WTC11 (cell line): Measurements from ENCODE around the gene BRSK1. TPM values are rescaled to one million over a fixed set of nuclear protein-coding genes. Genes with fewer than 3 reads are reported as not detected.

Source experiments
- ATAC-seq: fragments of 200-7000 bp; cut with Tn5 transposase; 2 replicates; pipeline ENCODE4 v1.10.0; 2021; ENCODE audit warnings: mild to moderate bottlenecking, moderate library complexity
- CTCF ChIA-PET: fragments of 300-600 bp; sonication (Branson Sonifier 250); formaldehyde crosslinking; loops from one replicate; lab custom pipeline; 2021; ENCODE audit warnings: antibody characterized with exemption; lab: Charles Lee
- POLR2A ChIA-PET: fragments of 350-600 bp; sonication (Branson Sonifier 250); formaldehyde crosslinking; loops from one replicate; lab custom pipeline; 2021; ENCODE audit warnings: antibody characterized with exemption; lab: Charles Lee
- DNase-seq: peaks from one replicate; pipeline ENCODE4 v3.0.0; 2021; ENCODE audit warnings: low spot score
- H3K27ac Mint-ChIP-seq: 2 replicates; pipeline ENCODE4 v1.8.0; 2021; ENCODE audit warnings: mixed read lengths
- H3K27me3 Mint-ChIP-seq: 2 replicates; pipeline ENCODE4 v1.8.0; 2021; ENCODE audit warnings: low read depth, mild to moderate bottlenecking, moderate library complexity, mixed read lengths
- H3K36me3 Mint-ChIP-seq: 2 replicates; pipeline ENCODE4 v1.8.0; 2021; ENCODE audit warnings: mixed read lengths
- H3K4me1 Mint-ChIP-seq: 2 replicates; pipeline ENCODE4 v1.8.0; 2022; ENCODE audit warnings: mixed read lengths
- H3K4me3 Mint-ChIP-seq: 2 replicates; pipeline ENCODE4 v1.8.0; 2021; ENCODE audit warnings: mild to moderate bottlenecking, moderate library complexity, mixed read lengths
- H3K9me3 Mint-ChIP-seq: 2 replicates; pipeline ENCODE4 v1.8.0; 2021; ENCODE audit warnings: mixed read lengths
- CREM ChIP-seq: sonication (generic); formaldehyde crosslinking; IDR thresholded peaks from 2 replicates; pipeline ENCODE4 v1.8.1; 2022; ENCODE audit warnings: mild to moderate bottlenecking, missing genetic modification reagents, moderate library complexity
- E2F5 ChIP-seq: sonication (generic); formaldehyde crosslinking; IDR thresholded peaks from 2 replicates; pipeline ENCODE4 v1.8.1; 2022; ENCODE audit warnings: mild to moderate bottlenecking, moderate library complexity, missing genetic modification reagents
- ELF4 ChIP-seq: sonication (generic); formaldehyde crosslinking; IDR thresholded peaks from 2 replicates; pipeline ENCODE4 v1.8.1; 2022; ENCODE audit warnings: low read depth, mild to moderate bottlenecking, moderate library complexity, missing genetic modification reagents
- EMX1 ChIP-seq: fragments of 250-450 bp; sonication (Bioruptor Pico); IDR thresholded peaks from 2 replicates; pipeline ENCODE4 v1.8.0; 2021; ENCODE audit warnings: mild to moderate bottlenecking
- ETV6 ChIP-seq: sonication (generic); formaldehyde crosslinking; IDR thresholded peaks from 2 replicates; pipeline ENCODE4 v1.8.1; 2022; ENCODE audit warnings: mild to moderate bottlenecking, missing genetic modification reagents
- FOXK1 ChIP-seq: sonication (generic); formaldehyde crosslinking; IDR thresholded peaks from 2 replicates; pipeline ENCODE4 v1.8.0; 2022; ENCODE audit warnings: mild to moderate bottlenecking, moderate library complexity, missing genetic modification reagents
- FOXP1 ChIP-seq: sonication (generic); formaldehyde crosslinking; IDR thresholded peaks from 2 replicates; pipeline ENCODE4 v1.8.0; 2022; ENCODE audit warnings: missing genetic modification reagents, mild to moderate bottlenecking, moderate library complexity, borderline replicate concordance
- HMGA2 ChIP-seq: fragments of 250-450 bp; sonication (Bioruptor Pico); IDR thresholded peaks from 2 replicates; pipeline ENCODE4 v1.4.0; 2021; ENCODE audit warnings: mild to moderate bottlenecking, moderate library complexity
- MAX ChIP-seq: sonication (generic); formaldehyde crosslinking; IDR thresholded peaks from 2 replicates; pipeline ENCODE4 v1.8.0; 2022; ENCODE audit warnings: mild to moderate bottlenecking, missing genetic modification reagents
- NFYB ChIP-seq: sonication (generic); formaldehyde crosslinking; conservative IDR thresholded peaks from 2 replicates; pipeline ENCODE4 v1.8.0; 2022; ENCODE audit warnings: low read depth, missing genetic modification reagents
- NR2C2 ChIP-seq: sonication (generic); formaldehyde crosslinking; IDR thresholded peaks from 2 replicates; pipeline ENCODE4 v1.8.0; 2022; ENCODE audit warnings: mild to moderate bottlenecking, missing genetic modification reagents
- RELA ChIP-seq: sonication (generic); formaldehyde crosslinking; IDR thresholded peaks from 2 replicates; pipeline ENCODE4 v1.8.1; 2022; ENCODE audit warnings: missing genetic modification reagents, mild to moderate bottlenecking, borderline replicate concordance
- SOX15 ChIP-seq: fragments of 250-450 bp; sonication (Bioruptor Pico); IDR thresholded peaks from 2 replicates; pipeline ENCODE4 v1.9.0; 2021; ENCODE audit warnings: mild to moderate bottlenecking
- SP1 ChIP-seq: sonication (generic); formaldehyde crosslinking; conservative IDR thresholded peaks from 2 replicates; pipeline ENCODE4 v1.8.1; 2022; ENCODE audit warnings: missing genetic modification reagents
- TEAD1 ChIP-seq: sonication (generic); formaldehyde crosslinking; IDR thresholded peaks from 2 replicates; pipeline ENCODE4 v1.8.0; 2022; ENCODE audit warnings: mild to moderate bottlenecking, missing genetic modification reagents
- TP53 ChIP-seq: sonication (generic); formaldehyde crosslinking; IDR thresholded peaks from 2 replicates; pipeline ENCODE4 v1.8.1; 2023; ENCODE audit warnings: mild to moderate bottlenecking, missing genetic modification reagents
- USF2 ChIP-seq: sonication (generic); formaldehyde crosslinking; IDR thresholded peaks from 2 replicates; pipeline ENCODE4 v1.8.1; 2023; ENCODE audit warnings: mild to moderate bottlenecking, missing genetic modification reagents, moderate library complexity
- ZBTB21 ChIP-seq: sonication (generic); formaldehyde crosslinking; IDR thresholded peaks from 2 replicates; pipeline ENCODE4 v1.8.1; 2023; ENCODE audit warnings: mild to moderate bottlenecking, missing genetic modification reagents, borderline replicate concordance
- ZMAT4 ChIP-seq: fragments of 250-450 bp; sonication (Bioruptor Pico); IDR thresholded peaks from 2 replicates; pipeline ENCODE4 v1.9.0; 2021; ENCODE audit warnings: mild to moderate bottlenecking
- total RNA-seq: library from RNA; stranded (reverse); gene quantifications from 3 replicates; pipeline ENCODE4 v1.2.3, GENCODE V29; 2021
- TF ChIP-seq, protein P1 (sequence below): fragments of 250-450 bp; sonication (Bioruptor Pico); IDR thresholded peaks from 2 replicates; pipeline ENCODE4 v1.9.0; 2021; ENCODE audit warnings: moderate library complexity, mild to moderate bottlenecking, inconsistent platforms, borderline replicate concordance
- TF ChIP-seq, protein P2 (sequence below): fragments of 250-450 bp; sonication (Bioruptor Pico); IDR thresholded peaks from 2 replicates; pipeline ENCODE4 v1.8.0; 2021; ENCODE audit warnings: mild to moderate bottlenecking
- TF ChIP-seq, protein P3 (sequence below): sonication (generic); formaldehyde crosslinking; IDR thresholded peaks from 2 replicates; pipeline ENCODE4 v1.8.0; 2022; ENCODE audit warnings: mild to moderate bottlenecking, missing genetic modification reagents
- TF ChIP-seq, protein P4 (sequence below): sonication (generic); formaldehyde crosslinking; IDR thresholded peaks from 2 replicates; pipeline ENCODE4 v1.8.0; 2022; ENCODE audit warnings: mild to moderate bottlenecking, missing genetic modification reagents

BRSK1 gene
- total RNA-seq, 1 experiment from 2014 or later, result 52.4 TPM

- TF ChIP-seq, protein P1, sequence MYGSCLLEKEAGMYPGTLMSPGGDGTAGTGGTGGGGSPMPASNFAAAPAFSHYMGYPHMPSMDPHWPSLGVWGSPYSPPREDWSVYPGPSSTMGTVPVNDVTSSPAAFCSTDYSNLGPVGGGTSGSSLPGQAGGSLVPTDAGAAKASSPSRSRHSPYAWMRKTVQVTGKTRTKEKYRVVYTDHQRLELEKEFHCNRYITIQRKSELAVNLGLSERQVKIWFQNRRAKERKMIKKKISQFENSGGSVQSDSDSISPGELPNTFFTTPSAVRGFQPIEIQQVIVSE (CRISPR knock-in tag), result no peak
These were observed 4.5 kb upstream of the BRSK1 start (continued) for GRCh38 chr19:55279340-55279739.

- peak; percentile 91 for ATAC-seq
- POLR2A ChIA-PET, result interaction anchor here (0.7 to 2.8 kb wide), 6 partner anchors 10 to 196 kb away, joined by 3 to 15 read pairs (median 3); partner anchors contain the start of genes KMT5C, PPP6R1 and ZNF628
- peak; percentile 99 for DNase-seq
- CTCF ChIA-PET, result interaction anchor here (0.7 to 1.3 kb wide), 17 partner anchors 12 to 391 kb away, joined by 3 to 19 read pairs (median 4); partner anchors contain the start of genes DNAAF3, FIZ1, KMT5C and PPP6R1
- Mint-ChIP-seq H3K9me3 (no peaks in the 10 kb centered on the region), H3K27ac (peak within 1 kb of the TSS; percentile 99), H3K27me3 (no peaks in the 10 kb centered on the region), H3K36me3 (no peaks in the 10 kb centered on the region; the same call in 1 of the 2 replicates), H3K4me3 (peak within 1 kb of the TSS; percentile 96), H3K4me1 (peaks cover 18% of the 10 kb centered on the region)
- no peak for TF ChIP-seq HMGA2 (CRISPR knock-in tag)
- peak; percentile 46; the same call in 1 of the 2 replicates for TF ChIP-seq USF2 (CRISPR knock-in tag)
- TF ChIP-seq ZBTB21 (CRISPR knock-in tag), result no peak
- no peak for TF ChIP-seq EMX1 (CRISPR knock-in tag)
- no peak for TF ChIP-seq SOX15 (CRISPR knock-in tag)
- TF ChIP-seq, protein P2, sequence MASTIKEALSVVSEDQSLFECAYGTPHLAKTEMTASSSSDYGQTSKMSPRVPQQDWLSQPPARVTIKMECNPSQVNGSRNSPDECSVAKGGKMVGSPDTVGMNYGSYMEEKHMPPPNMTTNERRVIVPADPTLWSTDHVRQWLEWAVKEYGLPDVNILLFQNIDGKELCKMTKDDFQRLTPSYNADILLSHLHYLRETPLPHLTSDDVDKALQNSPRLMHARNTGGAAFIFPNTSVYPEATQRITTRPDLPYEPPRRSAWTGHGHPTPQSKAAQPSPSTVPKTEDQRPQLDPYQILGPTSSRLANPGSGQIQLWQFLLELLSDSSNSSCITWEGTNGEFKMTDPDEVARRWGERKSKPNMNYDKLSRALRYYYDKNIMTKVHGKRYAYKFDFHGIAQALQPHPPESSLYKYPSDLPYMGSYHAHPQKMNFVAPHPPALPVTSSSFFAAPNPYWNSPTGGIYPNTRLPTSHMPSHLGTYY (CRISPR knock-in tag), result no peak
- TF ChIP-seq E2F5 (CRISPR knock-in tag), result no peak
- no peak for TF ChIP-seq TEAD1 (CRISPR knock-in tag)
- 0 out of 2 replicates have a peak, but pooled peaks have one; percentile 41 for TF ChIP-seq ETV6 (CRISPR knock-in tag)
- TF ChIP-seq, protein P1 (CRISPR knock-in tag), result no peak
- TF ChIP-seq, protein P3, sequence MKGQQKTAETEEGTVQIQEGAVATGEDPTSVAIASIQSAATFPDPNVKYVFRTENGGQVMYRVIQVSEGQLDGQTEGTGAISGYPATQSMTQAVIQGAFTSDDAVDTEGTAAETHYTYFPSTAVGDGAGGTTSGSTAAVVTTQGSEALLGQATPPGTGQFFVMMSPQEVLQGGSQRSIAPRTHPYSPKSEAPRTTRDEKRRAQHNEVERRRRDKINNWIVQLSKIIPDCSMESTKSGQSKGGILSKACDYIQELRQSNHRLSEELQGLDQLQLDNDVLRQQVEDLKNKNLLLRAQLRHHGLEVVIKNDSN (CRISPR knock-in tag), result peak; percentile 31; the same call in 1 of the 2 replicates
- peak; percentile 69; the same call in 1 of the 2 replicates for TF ChIP-seq CREM (CRISPR knock-in tag)
- TF ChIP-seq RELA (CRISPR knock-in tag), result no peak
- TF ChIP-seq NR2C2 (CRISPR knock-in tag), result peak; percentile 67; the same call in 1 of the 2 replicates
- no peak for TF ChIP-seq NFYB (CRISPR knock-in tag)
- TF ChIP-seq, protein P4, sequence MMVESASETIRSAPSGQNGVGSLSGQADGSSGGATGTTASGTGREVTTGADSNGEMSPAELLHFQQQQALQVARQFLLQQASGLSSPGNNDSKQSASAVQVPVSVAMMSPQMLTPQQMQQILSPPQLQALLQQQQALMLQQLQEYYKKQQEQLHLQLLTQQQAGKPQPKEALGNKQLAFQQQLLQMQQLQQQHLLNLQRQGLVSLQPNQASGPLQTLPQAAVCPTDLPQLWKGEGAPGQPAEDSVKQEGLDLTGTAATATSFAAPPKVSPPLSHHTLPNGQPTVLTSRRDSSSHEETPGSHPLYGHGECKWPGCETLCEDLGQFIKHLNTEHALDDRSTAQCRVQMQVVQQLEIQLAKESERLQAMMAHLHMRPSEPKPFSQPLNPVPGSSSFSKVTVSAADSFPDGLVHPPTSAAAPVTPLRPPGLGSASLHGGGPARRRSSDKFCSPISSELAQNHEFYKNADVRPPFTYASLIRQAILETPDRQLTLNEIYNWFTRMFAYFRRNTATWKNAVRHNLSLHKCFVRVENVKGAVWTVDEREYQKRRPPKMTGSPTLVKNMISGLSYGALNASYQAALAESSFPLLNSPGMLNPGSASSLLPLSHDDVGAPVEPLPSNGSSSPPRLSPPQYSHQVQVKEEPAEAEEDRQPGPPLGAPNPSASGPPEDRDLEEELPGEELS (CRISPR knock-in tag), result peak; percentile 37; the same call in 1 of the 2 replicates
- TF ChIP-seq SP1 (CRISPR knock-in tag), result peak; percentile 96
- TF ChIP-seq TP53 (CRISPR knock-in tag), result no peak
- no peak for TF ChIP-seq ELF4 (CRISPR knock-in tag)
- peak; percentile 86 for TF ChIP-seq FOXK1 (CRISPR knock-in tag)
- peak; percentile 66 for TF ChIP-seq MAX (CRISPR knock-in tag)
- no peak for TF ChIP-seq ZMAT4 (CRISPR knock-in tag)
- TF ChIP-seq FOXP1, result no peak
These were observed 3.8 kb upstream of the BRSK1 start, which contains the start of gene HSPBP1 for GRCh38 chr19:55279770-55280643. HSPBP1 (minus strand) TSS chr19:55280110; CDS start chr19:55279608, 502 bp downstream.
